SIG-M5 treated with dmso at 0.1 percent for 504 hours (cell line): ENCODE measurements around the gene BEX1.
"Not testable (repeated sequence)": the region's sequence is repeated elsewhere in the genome, so short reads cannot be mapped to it uniquely, and the experiment has no call there.

Source experiments
- DNase-seq: peaks from one replicate; lab custom pipeline; 2025; ENCODE audit not compliant: unreplicated experiment; lab: John Stamatoyannopoulos, UW

Gene BEX1

GRCh38 chrX:103063918-103064434 lies at the start of gene BEX1:
TSS of gene BEX1 (minus strand) at chrX:103064171. CDS start at chrX:103063274, 897 bp downstream.
- DNase-seq = peak; percentile 60

GRCh38 chrX:103109497-103109896 lies 45.5 kb upstream of the BEX1 start:
- DNase-seq = not testable (repeated sequence)

- DNase-seq = no peak
These were observed 43.9 kb upstream of the BEX1 start for GRCh38 chrX:103107836-103108235.

GRCh38 chrX:103107227-103107737 lies 43.3 kb upstream of the BEX1 start:
- not testable (repeated sequence) for DNase-seq

GRCh38 chrX:103104370-103104769 lies 40.4 kb upstream of the BEX1 start:
- not testable (repeated sequence) for DNase-seq

- DNase-seq = not testable (repeated sequence)
These were observed 39.9 kb upstream of the BEX1 start for GRCh38 chrX:103103866-103104265.

GRCh38 chrX:103101299-103102042 lies 37.5 kb upstream of the BEX1 start:
- DNase-seq = no peak

GRCh38 chrX:103100484-103100883 lies 36.5 kb upstream of the BEX1 start:
- DNase-seq = no peak

GRCh38 chrX:103099691-103100090 lies 35.7 kb upstream of the BEX1 start:
- DNase-seq = no peak

- DNase-seq = no peak
These were observed 34.5 kb upstream of the BEX1 start for GRCh38 chrX:103098488-103098887.

GRCh38 chrX:103092942-103093341 lies 29.0 kb upstream of the BEX1 start, which contains the start of gene NXF3:
TSS of gene NXF3 (minus strand) at chrX:103093143. CDS start at chrX:103093023, 120 bp downstream.
- peak; percentile 76 for DNase-seq

- DNase-seq = no peak
These were observed 17.1 kb upstream of the BEX1 start for GRCh38 chrX:103081051-103081450.

GRCh38 chrX:103073467-103073866 lies 9.5 kb upstream of the BEX1 start:
- no peak for DNase-seq

GRCh38 chrX:103066606-103067005 lies 2.6 kb upstream of the BEX1 start:
- no peak for DNase-seq

GRCh38 chrX:103063191-103063845 lies 653 bp downstream of the BEX1 start:
- DNase-seq = no peak

- no peak for DNase-seq
These were observed 2.5 kb downstream of the BEX1 start for GRCh38 chrX:103061486-103061885.

- DNase-seq = no peak
These were observed 7.1 kb downstream of the BEX1 start for GRCh38 chrX:103056902-103057301.

GRCh38 chrX:103052625-103053024 lies 11.3 kb downstream of the BEX1 start:
- DNase-seq = no peak

GRCh38 chrX:103051260-103051789 lies 12.6 kb downstream of the BEX1 start:
- DNase-seq = no peak

- DNase-seq = not testable (repeated sequence)
These were observed 30.6 kb downstream of the BEX1 start for GRCh38 chrX:103033371-103033770.

- DNase-seq = no peak
These were observed 46.4 kb downstream of the BEX1 start for GRCh38 chrX:103017542-103017941.

GRCh38 chrX:103012945-103013344 lies 51.0 kb downstream of the BEX1 start:
- no peak for DNase-seq
